SK-N-SH treated with all-trans-retinoic acid at 6 μM for 48 hours (cell line): ENCODE measurements around the gene THADA.
"Not testable (repeated sequence)": the region's sequence is repeated elsewhere in the genome, so short reads cannot be mapped to it uniquely, and the experiment has no call there.

Experiments used
- OSR1 ChIP-seq: fragments of 250-450 bp; sonication (Bioruptor Pico); IDR thresholded peaks from 2 replicates; pipeline ENCODE4 v1.8.0; 2022; ENCODE audit warnings: moderate library complexity, mild to moderate bottlenecking, inconsistent platforms
- ZFP3 ChIP-seq: fragments of 250-450 bp; sonication (Bioruptor Pico); IDR thresholded peaks from 2 replicates; pipeline ENCODE4 v1.5.0; 2020; ENCODE audit warnings: mild to moderate bottlenecking, moderate library complexity
- TF ChIP-seq, protein P1 (sequence below): fragments of 250-450 bp; sonication (Bioruptor Pico); IDR thresholded peaks from 2 replicates; pipeline ENCODE4 v1.8.0; 2020; ENCODE audit warnings: mild to moderate bottlenecking, moderate library complexity, borderline replicate concordance

DNA sequence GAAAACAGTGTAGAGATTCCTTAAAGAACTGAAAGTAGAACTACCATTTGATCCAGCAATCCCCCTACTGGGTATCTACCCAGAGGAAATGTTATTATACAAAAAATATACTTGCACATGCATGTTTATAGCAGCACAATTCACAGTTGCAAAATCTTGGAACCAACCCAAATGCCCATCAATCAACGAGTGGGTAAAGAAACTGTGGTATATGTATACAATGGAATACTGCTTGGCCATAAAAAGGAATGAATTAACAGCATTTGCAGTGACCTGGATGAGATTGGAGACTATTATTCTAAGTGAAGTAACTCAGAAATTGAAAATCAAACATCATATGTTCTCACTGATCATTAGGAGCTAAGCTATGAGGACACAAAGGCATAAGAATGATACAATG, 4.8 kb upstream of the THADA start:
- TF ChIP-seq OSR1; ZFP3 (CRISPR knock-in tag): not testable (repeated sequence)
- TF ChIP-seq, protein P1, sequence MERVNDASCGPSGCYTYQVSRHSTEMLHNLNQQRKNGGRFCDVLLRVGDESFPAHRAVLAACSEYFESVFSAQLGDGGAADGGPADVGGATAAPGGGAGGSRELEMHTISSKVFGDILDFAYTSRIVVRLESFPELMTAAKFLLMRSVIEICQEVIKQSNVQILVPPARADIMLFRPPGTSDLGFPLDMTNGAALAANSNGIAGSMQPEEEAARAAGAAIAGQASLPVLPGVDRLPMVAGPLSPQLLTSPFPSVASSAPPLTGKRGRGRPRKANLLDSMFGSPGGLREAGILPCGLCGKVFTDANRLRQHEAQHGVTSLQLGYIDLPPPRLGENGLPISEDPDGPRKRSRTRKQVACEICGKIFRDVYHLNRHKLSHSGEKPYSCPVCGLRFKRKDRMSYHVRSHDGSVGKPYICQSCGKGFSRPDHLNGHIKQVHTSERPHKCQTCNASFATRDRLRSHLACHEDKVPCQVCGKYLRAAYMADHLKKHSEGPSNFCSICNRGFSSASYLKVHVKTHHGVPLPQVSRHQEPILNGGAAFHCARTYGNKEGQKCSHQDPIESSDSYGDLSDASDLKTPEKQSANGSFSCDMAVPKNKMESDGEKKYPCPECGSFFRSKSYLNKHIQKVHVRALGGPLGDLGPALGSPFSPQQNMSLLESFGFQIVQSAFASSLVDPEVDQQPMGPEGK (CRISPR knock-in tag), result not testable (repeated sequence)
